PC-3 (cell line): ENCODE data around the gene ZCWPW2. TPM values are rescaled to one million over a fixed set of nuclear protein-coding genes. Genes with fewer than 3 reads are reported as not detected.

Source experiments
- ATAC-seq: fragments of 200-7000 bp; cut with Tn5 transposase; 2 replicates; pipeline ENCODE4 v1.9.1; 2020; ENCODE audit warnings: mild to moderate bottlenecking, moderate library complexity
- BruUV-seq: library from RNA; stranded (reverse); fragments of 400-500 nt; replicated peaks from 2 replicates; lab custom pipeline; 2021; lab: Mats Ljungman, UMichigan
- CTCF ChIA-PET: fragments of 300-600 bp; sonication (Branson Sonifier 250); formaldehyde crosslinking; loops from one replicate; lab custom pipeline; 2022; ENCODE audit warnings: antibody characterized with exemption; lab: Charles Lee
- POLR2A ChIA-PET: fragments of 300-600 bp; sonication (Branson Sonifier 250); formaldehyde crosslinking; loops from one replicate; lab custom pipeline; 2022; ENCODE audit warnings: antibody characterized with exemption; ENCODE audit not compliant: unreplicated experiment; lab: Charles Lee
- DNase-seq: peaks from one replicate; pipeline ENCODE4 v3.0.0-alpha.2; 2015
- H2AFZ ChIP-seq: fragments of 300-600 bp; sonication (generic); 2 replicates; pipeline ENCODE4 v1.6.0; 2016; ENCODE audit warnings: antibody characterized with exemption, low read length
- H3F3A ChIP-seq: fragments of 300-600 bp; sonication (generic); one replicate; pipeline ENCODE4 v1.6.0; 2017; ENCODE audit warnings: antibody characterized with exemption, low read length, control low read depth, mild to moderate bottlenecking; ENCODE audit not compliant: unreplicated experiment
- H3K27ac ChIP-seq: fragments of 300-600 bp; sonication (generic); 2 replicates; pipeline ENCODE4 v1.5.1; 2016; ENCODE audit warnings: mild to moderate bottlenecking, low read length
- H3K27me3 ChIP-seq: fragments of 300-600 bp; sonication (generic); 2 replicates; pipeline ENCODE4 v1.6.1; 2016; ENCODE audit warnings: low read length, mixed read lengths
- H3K36me3 ChIP-seq: fragments of 300-600 bp; sonication (generic); 2 replicates; pipeline ENCODE4 v1.6.1; 2016; ENCODE audit warnings: low read depth, mixed run types, low read length, mixed read lengths
- H3K4me1 ChIP-seq: fragments of 300-600 bp; sonication (generic); 2 replicates; pipeline ENCODE4 v1.5.1; 2016; ENCODE audit warnings: low read length; ENCODE audit not compliant: insufficient read depth
- H3K4me2 ChIP-seq: fragments of 300-600 bp; sonication (generic); 2 replicates; pipeline ENCODE4 v1.6.0; 2016; ENCODE audit warnings: low read length
- H3K4me3 ChIP-seq: fragments of 300-600 bp; sonication (generic); 2 replicates; pipeline ENCODE4 v1.5.1; 2016; ENCODE audit warnings: mild to moderate bottlenecking, low read length, mixed read lengths
- H3K79me2 ChIP-seq: fragments of 300-600 bp; sonication (generic); 2 replicates; pipeline ENCODE4 v1.6.1; 2017; ENCODE audit warnings: low read length, mixed read lengths
- H3K9ac ChIP-seq: fragments of 300-600 bp; sonication (generic); 2 replicates; pipeline ENCODE4 v1.6.0; 2016; ENCODE audit warnings: mild to moderate bottlenecking, low read length
- H3K9me2 ChIP-seq: fragments of 300-600 bp; sonication (generic); replicated peaks from 2 replicates; pipeline ENCODE4 v1.6.1; 2016; ENCODE audit warnings: mixed run types, low read length, mixed read lengths
- H3K9me3 ChIP-seq: fragments of 300-600 bp; sonication (generic); 2 replicates; pipeline ENCODE4 v1.6.1; 2016; ENCODE audit warnings: low read length, mixed read lengths
- H4K20me1 ChIP-seq: fragments of 300-600 bp; sonication (generic); 2 replicates; pipeline ENCODE4 v1.6.1; 2016; ENCODE audit warnings: low read length, mixed read lengths
- EZH2 ChIP-seq: fragments of 300-600 bp; sonication (generic); IDR thresholded peaks from one replicate; pipeline ENCODE4 v1.6.1; 2017; ENCODE audit warnings: antibody characterized with exemption, mild to moderate bottlenecking, low read length; ENCODE audit not compliant: unreplicated experiment
- EZH2phosphoT487 ChIP-seq: fragments of 300-600 bp; sonication (generic); IDR thresholded peaks from 2 replicates; pipeline ENCODE4 v1.6.1; 2018; ENCODE audit warnings: mild to moderate bottlenecking, antibody characterized with exemption, low read length, borderline replicate concordance
- intact Hi-C: fragments of 100-400 bp; cut with micrococcal nuclease; formaldehyde crosslinking; loops from 2 replicates; pipeline ENCODE4 v1.9.0; 2023
- total RNA-seq: library from RNA; depleted of rRNA; stranded (reverse); fragments of >200 nt; gene quantifications from 2 replicates; pipeline ENCODE4 v1.2.3, GENCODE V29; 2014
- TF ChIP-seq, protein P1 (sequence below): fragments of 300-600 bp; sonication (generic); conservative IDR thresholded peaks from 2 replicates; pipeline ENCODE4 v1.5.1; 2017; ENCODE audit warnings: antibody characterized with exemption, low read depth, mild to moderate bottlenecking, low read length

The ZCWPW2 gene
- total RNA-seq, 1 experiment from 2014 or later = not detected

DNA sequence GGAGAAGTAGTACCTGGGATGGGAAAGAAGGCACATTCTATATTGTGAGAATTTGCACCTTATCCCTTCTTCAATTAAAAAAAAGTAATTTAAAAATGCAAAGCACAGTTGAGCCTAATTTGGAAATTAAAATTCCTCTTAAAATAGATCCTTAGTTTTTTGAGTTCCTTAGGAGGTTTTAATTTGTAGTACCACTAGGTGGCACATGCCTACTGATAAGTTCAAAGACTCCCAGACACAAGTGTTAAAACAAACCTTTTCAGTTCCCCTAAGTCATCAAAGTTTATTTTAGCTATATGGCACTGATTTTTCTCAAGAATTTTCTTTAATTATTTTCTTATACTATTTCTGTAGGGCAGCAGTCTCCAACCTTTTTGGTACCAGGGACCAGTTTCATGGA is 127.7 kb downstream of the ZCWPW2 start:
- no peak overlapping the region for H2AFZ ChIP-seq
- H3K79me2 ChIP-seq = no peaks in the 10 kb centered on the region
- peak; percentile 64 for DNase-seq
- H3K9ac ChIP-seq = no peak overlapping the region
- H3K27ac ChIP-seq = no peak overlapping the region
- H3K4me2 ChIP-seq = no peak overlapping the region
- ChIA-PET CTCF (interaction anchor here (0.6 to 1.2 kb wide), 2 partner anchors 90 to 251 kb away, joined by 3 to 4 read pairs; no protein-coding TSS in a partner anchor), POLR2A (no interaction called here)
- no peaks in the 10 kb centered on the region for H4K20me1 ChIP-seq
- H3F3A ChIP-seq = no peaks in the 10 kb centered on the region
- H3K27me3 ChIP-seq = no peaks in the 10 kb centered on the region
- no peaks in the 10 kb centered on the region for H3K36me3 ChIP-seq
- no peak overlapping the region for H3K4me3 ChIP-seq
- H3K9me2 ChIP-seq = no peaks in the 10 kb centered on the region
- H3K4me1 ChIP-seq = no peaks in the 10 kb centered on the region
- intact Hi-C loops = loop anchor here (1.0 kb wide), 2 partner anchors 251 to 1288 kb away; no protein-coding TSS in a partner anchor
- no TSS peak for BruUV-seq
- TF ChIP-seq, protein P1, sequence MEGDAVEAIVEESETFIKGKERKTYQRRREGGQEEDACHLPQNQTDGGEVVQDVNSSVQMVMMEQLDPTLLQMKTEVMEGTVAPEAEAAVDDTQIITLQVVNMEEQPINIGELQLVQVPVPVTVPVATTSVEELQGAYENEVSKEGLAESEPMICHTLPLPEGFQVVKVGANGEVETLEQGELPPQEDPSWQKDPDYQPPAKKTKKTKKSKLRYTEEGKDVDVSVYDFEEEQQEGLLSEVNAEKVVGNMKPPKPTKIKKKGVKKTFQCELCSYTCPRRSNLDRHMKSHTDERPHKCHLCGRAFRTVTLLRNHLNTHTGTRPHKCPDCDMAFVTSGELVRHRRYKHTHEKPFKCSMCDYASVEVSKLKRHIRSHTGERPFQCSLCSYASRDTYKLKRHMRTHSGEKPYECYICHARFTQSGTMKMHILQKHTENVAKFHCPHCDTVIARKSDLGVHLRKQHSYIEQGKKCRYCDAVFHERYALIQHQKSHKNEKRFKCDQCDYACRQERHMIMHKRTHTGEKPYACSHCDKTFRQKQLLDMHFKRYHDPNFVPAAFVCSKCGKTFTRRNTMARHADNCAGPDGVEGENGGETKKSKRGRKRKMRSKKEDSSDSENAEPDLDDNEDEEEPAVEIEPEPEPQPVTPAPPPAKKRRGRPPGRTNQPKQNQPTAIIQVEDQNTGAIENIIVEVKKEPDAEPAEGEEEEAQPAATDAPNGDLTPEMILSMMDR = peak; percentile 75
- TF ChIP-seq EZH2 = no peak
- no peak for TF ChIP-seq EZH2phosphoT487
- ATAC-seq = peak; percentile 59
- H3K9me3 ChIP-seq = no peaks in the 10 kb centered on the region

DNA sequence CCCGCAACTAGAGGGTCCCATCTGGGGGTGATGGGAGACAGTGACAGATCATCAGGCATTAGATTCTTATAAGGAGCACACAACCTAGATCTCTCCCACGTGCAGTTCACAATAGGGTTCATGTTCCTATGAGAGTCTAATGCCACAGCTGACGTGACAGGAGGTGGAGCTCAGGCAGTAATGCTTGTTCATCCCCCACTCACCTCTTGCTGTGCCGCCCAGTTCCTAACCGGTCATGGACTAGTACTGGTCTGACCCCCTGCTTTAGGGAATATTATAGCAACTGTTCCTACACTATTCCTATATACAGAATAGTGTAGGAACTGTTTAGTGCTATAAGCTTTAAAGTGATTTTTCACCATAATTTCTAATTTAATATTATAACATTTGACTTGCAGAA is 128.2 kb downstream of the ZCWPW2 start:
- Histone ChIP-seq H4K20me1 (no peaks in the 10 kb centered on the region), H3K4me2 (no peak overlapping the region), H3K9me3 (no peaks in the 10 kb centered on the region), H3K79me2 (no peaks in the 10 kb centered on the region), H3K4me3 (no peak overlapping the region), H3K27ac (no peak overlapping the region), H3K9me2 (no peaks in the 10 kb centered on the region), H3K27me3 (no peaks in the 10 kb centered on the region), H3F3A (no peaks in the 10 kb centered on the region), H3K9ac (no peak overlapping the region), H3K36me3 (no peaks in the 10 kb centered on the region), H2AFZ (no peak overlapping the region), H3K4me1 (no peaks in the 10 kb centered on the region)
- intact Hi-C loops = loop anchor here (1.0 kb wide), 2 partner anchors 251 to 1288 kb away; no protein-coding TSS in a partner anchor
- ChIA-PET POLR2A (no interaction called here), CTCF (interaction anchor here (0.6 to 1.2 kb wide), 2 partner anchors 89 to 250 kb away, joined by 3 to 4 read pairs; no protein-coding TSS in a partner anchor)
- no peak for ATAC-seq
- BruUV-seq = no TSS peak
- TF ChIP-seq, protein P1 = no peak
- TF ChIP-seq EZH2phosphoT487 (no peak), EZH2 (no peak)
- DNase-seq = no peak

DNA sequence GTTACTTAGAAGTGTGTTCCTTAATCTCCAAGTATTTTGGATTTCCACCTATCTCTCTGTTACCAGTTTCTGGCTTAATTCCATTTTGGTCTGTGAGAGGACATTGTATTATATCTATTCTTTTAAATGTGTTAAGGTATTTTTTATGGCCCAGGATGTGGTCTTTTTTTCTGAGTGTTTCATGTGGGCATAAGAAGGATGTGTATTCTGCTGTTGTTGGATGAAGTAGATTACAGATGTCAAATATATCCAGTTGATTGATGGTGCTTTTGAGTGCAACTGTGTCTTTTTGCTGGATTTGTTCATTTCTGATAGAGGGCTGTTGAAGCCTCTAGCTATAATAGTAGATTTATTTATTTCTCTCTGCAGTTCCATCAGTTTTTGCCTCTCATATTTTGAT is 136.6 kb downstream of the ZCWPW2 start:
- intact Hi-C loops = no loop called here
- TF ChIP-seq EZH2 (no peak), EZH2phosphoT487 (no peak)
- TF ChIP-seq, protein P1 = no peak

More for the DNA sequence above, 136.6 kb downstream of the ZCWPW2 start:
- H3K27ac ChIP-seq = no peak overlapping the region
- H3K36me3 ChIP-seq = no peaks in the 10 kb centered on the region
- no peaks in the 10 kb centered on the region for H3K79me2 ChIP-seq
- no peaks in the 10 kb centered on the region for H4K20me1 ChIP-seq
- no peak overlapping the region for H3K4me2 ChIP-seq
- no peaks in the 10 kb centered on the region for H3F3A ChIP-seq
- no peak overlapping the region for H2AFZ ChIP-seq
- ChIA-PET POLR2A (no interaction called here), CTCF (no interaction called here)
- no peak overlapping the region for H3K9ac ChIP-seq
- no peak for ATAC-seq
- H3K9me3 ChIP-seq = no peaks in the 10 kb centered on the region
- H3K9me2 ChIP-seq = no peaks in the 10 kb centered on the region
- no peaks in the 10 kb centered on the region for H3K4me1 ChIP-seq
- no TSS peak for BruUV-seq
- no peak overlapping the region for H3K4me3 ChIP-seq
- H3K27me3 ChIP-seq = no peaks in the 10 kb centered on the region
- DNase-seq = no peak
